Measurements from ENCODE around the gene EPHA7. TPM values are rescaled to one million over a fixed set of nuclear protein-coding genes. Genes with fewer than 3 reads are reported as not detected.

The EPHA7 gene
- total and polyA plus RNA-seq, 2 of the 4 experiments (the other 2 are of a cell fraction) = not detected

DNA sequence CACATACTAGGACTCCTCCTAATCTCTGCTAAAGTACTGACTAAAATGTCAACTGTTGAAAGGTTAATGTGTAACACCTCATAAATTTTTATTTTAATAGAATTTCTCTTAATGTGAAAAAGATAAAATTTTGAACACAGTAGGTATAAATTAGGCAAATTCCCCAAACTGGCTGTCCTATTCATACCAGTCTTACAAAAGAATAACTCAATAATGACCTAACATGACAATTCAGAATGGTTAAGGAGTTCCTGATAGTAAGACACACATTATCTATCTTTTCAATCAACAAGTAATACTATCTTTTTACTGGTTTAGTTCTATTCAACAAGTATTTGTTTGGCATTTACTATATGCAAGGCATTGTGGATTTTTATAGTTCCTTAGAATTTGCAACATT is 141.1 kb downstream of the EPHA7 start:
- H2BK120ac ChIP-seq (ENCODE audit: low read depth, low read length) = no peak overlapping the region
- no peaks in the 10 kb centered on the region for H3K9me3 ChIP-seq (ENCODE audit: control insufficient read depth, insufficient read depth, low read length)
- BruUV-seq (replicated peaks) = no TSS peak
- intact Hi-C loops (cut with micrococcal nuclease) (no loop called here), dilution Hi-C loops (cut with HindIII; ENCODE audit: low sequenced_read_pairs, unreplicated experiment) (no loop called here), in situ Hi-C loops (cut with MboI; ENCODE audit: low sequenced_read_pairs) (no loop called here)
- H2AK5ac ChIP-seq (ENCODE audit: low read depth, low read length) = no peak overlapping the region
- no peak overlapping the region for H3K4me2 ChIP-seq (ENCODE audit: low read depth, low read length)
- no peak for ATAC-seq (ENCODE audit: low read depth)
- H4K91ac ChIP-seq (ENCODE audit: insufficient read depth, low read depth, low read length) = no peak overlapping the region
- no peak overlapping the region for H2AK9ac ChIP-seq (replicated peaks; ENCODE audit: low read depth, low read length, poor library complexity)
- H3K36me3 ChIP-seq (ENCODE audit: control insufficient read depth, insufficient read depth, low read length) = no peaks in the 10 kb centered on the region
- no peak overlapping the region for H4K8ac ChIP-seq (ENCODE audit: low read depth in 2 of 2, low read length in 2 of 2)
- no peak overlapping the region for H3K18ac ChIP-seq (ENCODE audit: low read depth, low read length)
- H3K9me1 ChIP-seq (ENCODE audit: insufficient read depth, low read length) = no peaks in the 10 kb centered on the region
- H3K23ac ChIP-seq (ENCODE audit: low read depth, low read length) = no peak overlapping the region
- H3K4me1 ChIP-seq (ENCODE audit: control insufficient read depth, insufficient read depth, low read length) = no peaks in the 10 kb centered on the region
- H3K27me3 ChIP-seq (ENCODE audit: control insufficient read depth, insufficient read depth, low read length) = no peaks in the 10 kb centered on the region
- ChIA-PET CTCF (no interaction called here), POLR2A (ENCODE audit: unreplicated experiment) (no interaction called here)
- no peak overlapping the region for H3K4me3 ChIP-seq (ENCODE audit: insufficient read depth, low read depth, low read length)
- H3K9ac ChIP-seq (ENCODE audit: low read depth, low read length) = no peak overlapping the region
- no peak overlapping the region for H2AFZ ChIP-seq (replicated peaks; ENCODE audit: low read length, poor library complexity)
- TF ChIP-seq, protein P1, sequence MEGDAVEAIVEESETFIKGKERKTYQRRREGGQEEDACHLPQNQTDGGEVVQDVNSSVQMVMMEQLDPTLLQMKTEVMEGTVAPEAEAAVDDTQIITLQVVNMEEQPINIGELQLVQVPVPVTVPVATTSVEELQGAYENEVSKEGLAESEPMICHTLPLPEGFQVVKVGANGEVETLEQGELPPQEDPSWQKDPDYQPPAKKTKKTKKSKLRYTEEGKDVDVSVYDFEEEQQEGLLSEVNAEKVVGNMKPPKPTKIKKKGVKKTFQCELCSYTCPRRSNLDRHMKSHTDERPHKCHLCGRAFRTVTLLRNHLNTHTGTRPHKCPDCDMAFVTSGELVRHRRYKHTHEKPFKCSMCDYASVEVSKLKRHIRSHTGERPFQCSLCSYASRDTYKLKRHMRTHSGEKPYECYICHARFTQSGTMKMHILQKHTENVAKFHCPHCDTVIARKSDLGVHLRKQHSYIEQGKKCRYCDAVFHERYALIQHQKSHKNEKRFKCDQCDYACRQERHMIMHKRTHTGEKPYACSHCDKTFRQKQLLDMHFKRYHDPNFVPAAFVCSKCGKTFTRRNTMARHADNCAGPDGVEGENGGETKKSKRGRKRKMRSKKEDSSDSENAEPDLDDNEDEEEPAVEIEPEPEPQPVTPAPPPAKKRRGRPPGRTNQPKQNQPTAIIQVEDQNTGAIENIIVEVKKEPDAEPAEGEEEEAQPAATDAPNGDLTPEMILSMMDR (conservative IDR thresholded peaks at IDR 0.05; ENCODE audit: low read depth, low read length) = no peak
- TF ChIP-seq SMC3 (IDR thresholded peaks at IDR 0.05; ENCODE audit: low read depth, low read length) (no peak), MAFK (IDR thresholded peaks at IDR 0.05; ENCODE audit: low read depth, low read length) (no peak), NFE2L2 (IDR thresholded peaks at IDR 0.05; ENCODE audit: low read depth, low read length) (no peak), FOS (IDR thresholded peaks at IDR 0.05; ENCODE audit: low read depth, low read length) (no peak), MAZ (IDR thresholded peaks at IDR 0.05; ENCODE audit: borderline replicate concordance, low read depth, low read length) (no peak), RCOR1 (IDR thresholded peaks at IDR 0.05; ENCODE audit: insufficient replicate concordance, low read length) (no peak), RAD21 (IDR thresholded peaks at IDR 0.05; ENCODE audit: low read length) (no peak), CEBPB (IDR thresholded peaks at IDR 0.05; ENCODE audit: low read depth, low read length) (no peak), CHD1 (IDR thresholded peaks at IDR 0.05; ENCODE audit: low read depth, low read length) (no peak), MXI1 (IDR thresholded peaks at IDR 0.05; ENCODE audit: borderline replicate concordance, low read depth, low read length) (no peak), BHLHE40 (IDR thresholded peaks at IDR 0.05; ENCODE audit: low read depth, low read length) (no peak)
- TF ChIP-seq, protein P2, sequence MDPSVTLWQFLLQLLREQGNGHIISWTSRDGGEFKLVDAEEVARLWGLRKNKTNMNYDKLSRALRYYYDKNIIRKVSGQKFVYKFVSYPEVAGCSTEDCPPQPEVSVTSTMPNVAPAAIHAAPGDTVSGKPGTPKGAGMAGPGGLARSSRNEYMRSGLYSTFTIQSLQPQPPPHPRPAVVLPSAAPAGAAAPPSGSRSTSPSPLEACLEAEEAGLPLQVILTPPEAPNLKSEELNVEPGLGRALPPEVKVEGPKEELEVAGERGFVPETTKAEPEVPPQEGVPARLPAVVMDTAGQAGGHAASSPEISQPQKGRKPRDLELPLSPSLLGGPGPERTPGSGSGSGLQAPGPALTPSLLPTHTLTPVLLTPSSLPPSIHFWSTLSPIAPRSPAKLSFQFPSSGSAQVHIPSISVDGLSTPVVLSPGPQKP (IDR thresholded peaks at IDR 0.05; ENCODE audit: borderline replicate concordance, low read depth, low read length) = no peak
- no peak overlapping the region for H3K4ac ChIP-seq (ENCODE audit: low read depth, low read length)
- no peak overlapping the region for H2BK15ac ChIP-seq (ENCODE audit: low read depth, low read length)
- no peak overlapping the region for H3K14ac ChIP-seq (replicated peaks; ENCODE audit: low read depth, low read length)
- no peaks in the 10 kb centered on the region for H3K79me1 ChIP-seq (ENCODE audit: low read depth in 1 of 2, low read length in 2 of 2)
- no peak for DNase-seq
- H4K5ac ChIP-seq (ENCODE audit: low read depth, low read length) = no peak overlapping the region
- no peak overlapping the region for H3K27ac ChIP-seq (ENCODE audit: insufficient read depth, low read length)
- no peaks in the 10 kb centered on the region for H4K20me1 ChIP-seq (ENCODE audit: insufficient read depth, low read length)
- no peak overlapping the region for H2BK20ac ChIP-seq (ENCODE audit: low read depth, low read length)
- H2BK5ac ChIP-seq (ENCODE audit: low read depth, low read length, poor library complexity, severe bottlenecking) = no peak overlapping the region
- no peak overlapping the region for H3K56ac ChIP-seq (ENCODE audit: extremely low read depth, insufficient read depth, low read length)
